ENCODE measurements around the gene LIMS1. TPM values are rescaled to one million over a fixed set of nuclear protein-coding genes. Genes with fewer than 3 reads are reported as not detected.
"Not testable (repeated sequence)": the region's sequence is repeated elsewhere in the genome, so short reads cannot be mapped to it uniquely, and the experiment has no call there.

LIMS1 gene
- total RNA-seq, 1 donor: 129 TPM

GRCh38 chr2:108677239-108677744, 143.0 kb downstream of the LIMS1 start:
- peaks cover 33% of the 10 kb centered on the region for H3K36me3 ChIP-seq (ENCODE audit: insufficient read depth, low read length)
- H3K4me1 ChIP-seq (ENCODE audit: insufficient read depth, low read length); H3K4me3 ChIP-seq (ENCODE audit: insufficient read depth, low read length); H4K20me1 ChIP-seq (ENCODE audit: insufficient read depth, low read length); H3K4me2 ChIP-seq (ENCODE audit: insufficient read depth, low read length); DNase-seq (ENCODE audit: insufficient read length, low spot score, missing footprints); H3K27ac ChIP-seq (ENCODE audit: low read depth, low read length); H3K9me3 ChIP-seq (ENCODE audit: low read depth, low read length); H2AFZ ChIP-seq (ENCODE audit: low read length); H3K27me3 ChIP-seq (ENCODE audit: insufficient read depth, low read length); H3K79me2 ChIP-seq (ENCODE audit: insufficient read depth, low read length): not testable (repeated sequence)

- H3K4me3 ChIP-seq (ENCODE audit: insufficient read depth, low read length); H3K79me2 ChIP-seq (ENCODE audit: insufficient read depth, low read length); H3K27me3 ChIP-seq (ENCODE audit: insufficient read depth, low read length); H2AFZ ChIP-seq (ENCODE audit: low read length); H3K27ac ChIP-seq (ENCODE audit: low read depth, low read length); H3K9me3 ChIP-seq (ENCODE audit: low read depth, low read length); H4K20me1 ChIP-seq (ENCODE audit: insufficient read depth, low read length); H3K4me1 ChIP-seq (ENCODE audit: insufficient read depth, low read length): not testable (repeated sequence)
- DNase-seq (ENCODE audit: insufficient read length, low spot score, missing footprints): peak; percentile 1
- Histone ChIP-seq H3K4me2 (ENCODE audit: insufficient read depth, low read length) (peak overlapping the region; percentile 1), H3K36me3 (ENCODE audit: insufficient read depth, low read length) (peaks cover 30% of the 10 kb centered on the region)
Measured at GRCh38 chr2:108678198-108678651, 144.0 kb downstream of the LIMS1 start.

GRCh38 chr2:108680805-108681204, 146.5 kb downstream of the LIMS1 start:
- H3K4me3 ChIP-seq (ENCODE audit: insufficient read depth, low read length); H3K79me2 ChIP-seq (ENCODE audit: insufficient read depth, low read length); H4K20me1 ChIP-seq (ENCODE audit: insufficient read depth, low read length); H3K27ac ChIP-seq (ENCODE audit: low read depth, low read length); DNase-seq (ENCODE audit: insufficient read length, low spot score, missing footprints); H3K27me3 ChIP-seq (ENCODE audit: insufficient read depth, low read length); H3K9me3 ChIP-seq (ENCODE audit: low read depth, low read length); H3K4me2 ChIP-seq (ENCODE audit: insufficient read depth, low read length); H2AFZ ChIP-seq (ENCODE audit: low read length); H3K4me1 ChIP-seq (ENCODE audit: insufficient read depth, low read length): not testable (repeated sequence)
- peaks cover 43% of the 10 kb centered on the region for H3K36me3 ChIP-seq (ENCODE audit: insufficient read depth, low read length)

- not testable (repeated sequence) for H3K4me2 ChIP-seq (ENCODE audit: insufficient read depth, low read length); H3K4me1 ChIP-seq (ENCODE audit: insufficient read depth, low read length); H3K27ac ChIP-seq (ENCODE audit: low read depth, low read length); H3K27me3 ChIP-seq (ENCODE audit: insufficient read depth, low read length); H3K4me3 ChIP-seq (ENCODE audit: insufficient read depth, low read length); H3K9me3 ChIP-seq (ENCODE audit: low read depth, low read length); H2AFZ ChIP-seq (ENCODE audit: low read length); DNase-seq (ENCODE audit: insufficient read length, low spot score, missing footprints); H4K20me1 ChIP-seq (ENCODE audit: insufficient read depth, low read length); H3K79me2 ChIP-seq (ENCODE audit: insufficient read depth, low read length)
- peaks cover 18% of the 10 kb centered on the region for H3K36me3 ChIP-seq (ENCODE audit: insufficient read depth, low read length)
Measured at GRCh38 chr2:108688818-108689756, 154.8 kb downstream of the LIMS1 start.

- not testable (repeated sequence) for H3K27me3 ChIP-seq (ENCODE audit: insufficient read depth, low read length); H3K27ac ChIP-seq (ENCODE audit: low read depth, low read length); H4K20me1 ChIP-seq (ENCODE audit: insufficient read depth, low read length); H3K79me2 ChIP-seq (ENCODE audit: insufficient read depth, low read length); DNase-seq (ENCODE audit: insufficient read length, low spot score, missing footprints); H3K4me3 ChIP-seq (ENCODE audit: insufficient read depth, low read length); H3K4me1 ChIP-seq (ENCODE audit: insufficient read depth, low read length); H2AFZ ChIP-seq (ENCODE audit: low read length); H3K9me3 ChIP-seq (ENCODE audit: low read depth, low read length); H3K4me2 ChIP-seq (ENCODE audit: insufficient read depth, low read length); H3K36me3 ChIP-seq (ENCODE audit: insufficient read depth, low read length)
Measured at GRCh38 chr2:108690001-108690400, 155.7 kb downstream of the LIMS1 start.

- Histone ChIP-seq H3K27me3 (ENCODE audit: insufficient read depth, low read length) (no peaks in the 10 kb centered on the region), H3K4me3 (ENCODE audit: insufficient read depth, low read length) (no peak overlapping the region), H3K79me2 (ENCODE audit: insufficient read depth, low read length) (no peaks in the 10 kb centered on the region), H3K36me3 (ENCODE audit: insufficient read depth, low read length) (no peaks in the 10 kb centered on the region), H2AFZ (ENCODE audit: low read length) (no peak overlapping the region), H3K4me2 (ENCODE audit: insufficient read depth, low read length) (no peak overlapping the region), H3K27ac (ENCODE audit: low read depth, low read length) (no peak overlapping the region), H3K9me3 (ENCODE audit: low read depth, low read length) (no peaks in the 10 kb centered on the region), H4K20me1 (ENCODE audit: insufficient read depth, low read length) (no peaks in the 10 kb centered on the region), H3K4me1 (ENCODE audit: insufficient read depth, low read length) (no peaks in the 10 kb centered on the region)
- TF ChIP-seq CTCF (IDR thresholded peaks at IDR 0.05; ENCODE audit: extremely low read depth, low read depth, low read length): no peak
- no peak for DNase-seq (ENCODE audit: insufficient read length, low spot score, missing footprints)
Measured at GRCh38 chr2:108691447-108691846, 157.2 kb downstream of the LIMS1 start.

All from osteoblast (primary cell).